SK-N-SH treated with all-trans-retinoic acid at 6 μM for 48 hours (cell line): ENCODE data around the gene NCOA6.
"Not testable (repeated sequence)": the region's sequence is repeated elsewhere in the genome, so short reads cannot be mapped to it uniquely, and the experiment has no call there.

Experiments used
- ATAC-seq: fragments of 200-7000 bp; cut with Tn5 transposase; 3 replicates; pipeline ENCODE4 v1.9.1; 2020; ENCODE audit warnings: mild to moderate bottlenecking, moderate library complexity
- ARNTL ChIP-seq: fragments of 450-650 bp; formaldehyde crosslinking; IDR thresholded peaks from 2 replicates; pipeline ENCODE4 v1.5.0; 2020; ENCODE audit warnings: low read depth, mild to moderate bottlenecking, moderate library complexity, borderline replicate concordance
- CREB5 ChIP-seq: fragments of 250-450 bp; sonication (Bioruptor Pico); IDR thresholded peaks from 2 replicates; pipeline ENCODE4 v1.5.1; 2020; ENCODE audit warnings: low read depth, mild to moderate bottlenecking, moderate library complexity
- CSDC2 ChIP-seq: fragments of 250-450 bp; sonication (Bioruptor Pico); IDR thresholded peaks from 2 replicates; pipeline ENCODE4 v1.5.0; 2020; ENCODE audit warnings: mild to moderate bottlenecking, moderate library complexity
- CSRNP3 ChIP-seq: fragments of 250-450 bp; sonication (Bioruptor Pico); IDR thresholded peaks from 2 replicates; pipeline ENCODE4 v1.5.1; 2021; ENCODE audit warnings: mild to moderate bottlenecking, moderate library complexity
- ESRRG ChIP-seq: fragments of 250-450 bp; sonication (Bioruptor Pico); IDR thresholded peaks from 2 replicates; pipeline ENCODE4 v1.6.1; 2021; ENCODE audit warnings: mild to moderate bottlenecking
- GLIS3 ChIP-seq: fragments of 250-450 bp; sonication (Bioruptor Pico); IDR thresholded peaks from 2 replicates; pipeline ENCODE4 v1.5.0; 2020; ENCODE audit warnings: mild to moderate bottlenecking, moderate library complexity
- ISL1 ChIP-seq: fragments of 250-450 bp; sonication (Bioruptor Pico); IDR thresholded peaks from 2 replicates; pipeline ENCODE4 v2.1.2; 2022; ENCODE audit warnings: mild to moderate bottlenecking, moderate library complexity
- OSR1 ChIP-seq: fragments of 250-450 bp; sonication (Bioruptor Pico); IDR thresholded peaks from 2 replicates; pipeline ENCODE4 v1.8.0; 2022; ENCODE audit warnings: moderate library complexity, mild to moderate bottlenecking, inconsistent platforms
- PATZ1 ChIP-seq: fragments of 250-450 bp; sonication (Bioruptor Pico); IDR thresholded peaks from 2 replicates; pipeline ENCODE4 v1.8.0; 2020; ENCODE audit warnings: mild to moderate bottlenecking, moderate library complexity, borderline replicate concordance
- POU6F1 ChIP-seq: fragments of 250-450 bp; sonication (Bioruptor Pico); IDR thresholded peaks from 2 replicates; pipeline ENCODE4 v1.8.0; 2021; ENCODE audit warnings: low read depth, mild to moderate bottlenecking, moderate library complexity, borderline replicate concordance
- PPARA ChIP-seq: fragments of 250-450 bp; sonication (Bioruptor Pico); IDR thresholded peaks from 2 replicates; pipeline ENCODE4 v1.5.0; 2020; ENCODE audit warnings: mild to moderate bottlenecking, borderline replicate concordance
- RARB ChIP-seq: fragments of 250-450 bp; sonication (Bioruptor Pico); IDR thresholded peaks from 2 replicates; pipeline ENCODE4 v1.8.0; 2021; ENCODE audit warnings: mild to moderate bottlenecking, moderate library complexity
- SNAI2 ChIP-seq: fragments of 250-450 bp; sonication (Bioruptor Pico); IDR thresholded peaks from 2 replicates; pipeline ENCODE4 v1.5.0; 2020; ENCODE audit warnings: mild to moderate bottlenecking, moderate library complexity
- TCF4 ChIP-seq: fragments of 250-450 bp; sonication (Bioruptor Pico); IDR thresholded peaks from 2 replicates; pipeline ENCODE4 v1.8.0; 2021; ENCODE audit warnings: mild to moderate bottlenecking, moderate library complexity, borderline replicate concordance
- ZC3H10 ChIP-seq: fragments of 250-450 bp; sonication (Bioruptor Pico); IDR thresholded peaks from 2 replicates; pipeline ENCODE4 v1.5.1; 2021; ENCODE audit warnings: mild to moderate bottlenecking, moderate library complexity
- ZFP3 ChIP-seq: fragments of 250-450 bp; sonication (Bioruptor Pico); IDR thresholded peaks from 2 replicates; pipeline ENCODE4 v1.5.0; 2020; ENCODE audit warnings: mild to moderate bottlenecking, moderate library complexity
- ZNF565 ChIP-seq: fragments of 450-650 bp; formaldehyde crosslinking; conservative IDR thresholded peaks from 2 replicates; pipeline ENCODE4 v1.5.0; 2020; ENCODE audit warnings: low read depth, mild to moderate bottlenecking, moderate library complexity
- ZNF70 ChIP-seq: fragments of 450-650 bp; formaldehyde crosslinking; IDR thresholded peaks from 2 replicates; pipeline ENCODE4 v1.5.0; 2020; ENCODE audit warnings: mild to moderate bottlenecking, moderate library complexity
- ZNF8 ChIP-seq: fragments of 450-650 bp; formaldehyde crosslinking; IDR thresholded peaks from 2 replicates; pipeline ENCODE4 v1.5.0; 2020; ENCODE audit warnings: mild to moderate bottlenecking, moderate library complexity

The NCOA6 gene

GRCh38 chr20:34815636-34816035 lies 9.8 kb downstream of the NCOA6 start (continued):
- TF ChIP-seq ZNF8 (CRISPR knock-in tag) = no peak
- TF ChIP-seq PPARA (CRISPR knock-in tag) = no peak
- no peak for TF ChIP-seq OSR1 (CRISPR knock-in tag)
- TF ChIP-seq ISL1 (CRISPR knock-in tag) = no peak
- TF ChIP-seq CREB5 (CRISPR knock-in tag) = no peak

- ATAC-seq = no peak
- TF ChIP-seq ZNF565 (no peak), GLIS3 (CRISPR knock-in tag) (no peak), ESRRG (CRISPR knock-in tag) (no peak), ARNTL (CRISPR knock-in tag) (no peak), ZFP3 (CRISPR knock-in tag) (no peak), SNAI2 (no peak), CSRNP3 (CRISPR knock-in tag) (no peak), PATZ1 (CRISPR knock-in tag) (no peak), OSR1 (CRISPR knock-in tag) (no peak), ZNF70 (CRISPR knock-in tag) (no peak), PPARA (CRISPR knock-in tag) (no peak), POU6F1 (no peak), CREB5 (CRISPR knock-in tag) (no peak), RARB (CRISPR knock-in tag) (no peak), CSDC2 (CRISPR knock-in tag) (no peak), ZC3H10 (CRISPR knock-in tag) (no peak), ISL1 (CRISPR knock-in tag) (no peak), ZNF8 (CRISPR knock-in tag) (no peak)
These were observed 16.9 kb downstream of the NCOA6 start for GRCh38 chr20:34808583-34808982.

GRCh38 chr20:34807944-34808465 lies 17.4 kb downstream of the NCOA6 start:
- not testable (repeated sequence) for ATAC-seq

GRCh38 chr20:34806255-34806654 lies 19.2 kb downstream of the NCOA6 start:
- TF ChIP-seq ZNF8 (CRISPR knock-in tag) (no peak), PATZ1 (CRISPR knock-in tag) (no peak), ARNTL (CRISPR knock-in tag) (no peak), TCF4 (CRISPR knock-in tag) (no peak), ESRRG (CRISPR knock-in tag) (no peak), ZC3H10 (CRISPR knock-in tag) (no peak), CSRNP3 (CRISPR knock-in tag) (no peak)
- no peak for ATAC-seq
